Left lung (tissue), 10 donors: ENCODE results near the gene OMP. TPM values are rescaled to one million over a fixed set of nuclear protein-coding genes. Genes with fewer than 3 reads are reported as not detected.

Experiments
- ATAC-seq: fragments of 200-7000 bp; cut with Tn5 transposase; one replicate; pipeline ENCODE4 v1.9.1; 2020; ENCODE audit warnings: moderate library complexity
- DNase-seq, 4 donors: peaks; one replicate each; pipeline ENCODE4 v3.0.0-alpha.2; 2013 to 2020
- H3K27ac ChIP-seq, 2 donors: fragments of 200-600 bp; sonication (generic) in 1 of 2; one replicate each; pipeline versions ENCODE4 v1.5.0 to v1.8.0; 2020 to 2021
- H3K27me3 ChIP-seq, 2 donors: fragments of 200-600 bp; sonication (generic) in 1 of 2; one replicate each; pipeline versions ENCODE4 v1.5.0 to v1.8.0; 2020 to 2021
- H3K36me3 ChIP-seq, 2 donors: fragments of 200-600 bp; sonication (generic) in 1 of 2; one replicate each; pipeline versions ENCODE4 v1.5.0 to v1.8.0; 2020 to 2021
- H3K4me1 ChIP-seq, 2 donors: fragments of 200-600 bp; one replicate each; pipeline ENCODE4 v1.8.0; 2021
- H3K4me3 ChIP-seq, 2 donors: fragments of 200-600 bp; sonication (generic) in 1 of 2; one replicate each; pipeline versions ENCODE4 v1.5.0 to v1.8.0; 2020 to 2021; ENCODE audit warnings: mild to moderate bottlenecking in 1 of 2
- H3K9me3 ChIP-seq, 2 donors: fragments of 200-600 bp; sonication (generic) in 1 of 2; one replicate each; pipeline versions ENCODE4 v1.5.0 to v1.8.0; 2020 to 2021
- intact Hi-C, 2 donors: fragments of 100-400 bp; cut with DNase I; formaldehyde crosslinking; loops; one replicate each; pipeline versions ENCODE4 v1.11.2 to v1.14.2; 2022
- polyA plus RNA-seq, 6 donors: library from polyadenylated mRNA; unstranded; fragments of 120-200 nt; gene quantifications; one replicate each; pipeline ENCODE4 v1.2.1, GENCODE V29; 2013; ENCODE audit not compliant: insufficient read length in 6 of 6
- total RNA-seq, 2 donors: library from RNA; stranded (reverse); fragmentation: NEBNext Ultra II Directional; extraction: Animal tissue kit (Norgen Biotek cat#: 25700); gene quantifications; one replicate each; pipeline ENCODE4 v1.2.1, GENCODE V29; 2021
- TF ChIP-seq, protein P1 (sequence below), 2 donors: fragments of 200-600 bp; sonication (generic) in 1 of 2; IDR thresholded peaks; one replicate each; pipeline versions ENCODE4 v1.5.0 to v1.8.0; 2021; ENCODE audit warnings: antibody characterized with exemption in 2 of 2
- donor health status: DM: no; HTN: yes; CAD: no.
- donor health status: DM: no; HTN: no; CAD: no.

The OMP gene
- total and polyA plus RNA-seq, 8 donors: 0.34 to 0.46 (median 0.40) TPM; not detected in 4

DNA sequence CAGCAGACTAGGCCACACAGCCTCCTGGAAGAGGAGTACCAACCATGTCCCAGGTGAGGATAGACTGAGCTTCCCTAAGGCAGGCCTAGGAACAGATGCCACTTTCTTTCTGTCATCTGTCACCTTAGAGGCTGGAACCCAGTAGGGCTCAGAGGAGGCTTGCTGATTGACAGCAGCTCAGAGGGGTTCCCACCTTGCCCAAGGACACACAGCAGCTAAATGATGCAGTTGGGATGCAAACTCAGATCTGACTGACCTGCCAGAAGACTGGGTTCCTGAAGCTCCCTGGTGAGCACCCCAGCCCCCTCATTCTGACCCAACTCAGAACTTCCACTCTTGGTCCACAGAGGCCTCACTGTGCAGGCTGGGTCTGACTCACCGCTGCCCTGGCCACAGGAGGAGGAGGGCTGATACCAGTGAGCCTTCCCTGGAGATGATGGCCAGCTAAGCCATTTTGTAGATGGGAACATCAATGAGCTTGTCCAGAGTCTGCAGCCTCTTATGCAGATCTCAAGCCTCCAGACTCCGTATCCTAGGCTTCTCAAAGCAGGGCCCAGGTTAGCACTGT, 21.9 kb upstream of the OMP start:
- DNase-seq (peak in 1 of 4 donors; percentile 21), ATAC-seq (no peak)
- Histone ChIP-seq H3K4me1 (peaks cover 5 to 13% of the 10 kb centered on the region in 2 donors), H3K27me3 (no peaks in the 10 kb centered on the region), H3K27ac (no peak overlapping the region), H3K36me3 (no peaks in the 10 kb centered on the region), H3K9me3 (no peaks in the 10 kb centered on the region), H3K4me3 (no peak overlapping the region)
- TF ChIP-seq, protein P1, sequence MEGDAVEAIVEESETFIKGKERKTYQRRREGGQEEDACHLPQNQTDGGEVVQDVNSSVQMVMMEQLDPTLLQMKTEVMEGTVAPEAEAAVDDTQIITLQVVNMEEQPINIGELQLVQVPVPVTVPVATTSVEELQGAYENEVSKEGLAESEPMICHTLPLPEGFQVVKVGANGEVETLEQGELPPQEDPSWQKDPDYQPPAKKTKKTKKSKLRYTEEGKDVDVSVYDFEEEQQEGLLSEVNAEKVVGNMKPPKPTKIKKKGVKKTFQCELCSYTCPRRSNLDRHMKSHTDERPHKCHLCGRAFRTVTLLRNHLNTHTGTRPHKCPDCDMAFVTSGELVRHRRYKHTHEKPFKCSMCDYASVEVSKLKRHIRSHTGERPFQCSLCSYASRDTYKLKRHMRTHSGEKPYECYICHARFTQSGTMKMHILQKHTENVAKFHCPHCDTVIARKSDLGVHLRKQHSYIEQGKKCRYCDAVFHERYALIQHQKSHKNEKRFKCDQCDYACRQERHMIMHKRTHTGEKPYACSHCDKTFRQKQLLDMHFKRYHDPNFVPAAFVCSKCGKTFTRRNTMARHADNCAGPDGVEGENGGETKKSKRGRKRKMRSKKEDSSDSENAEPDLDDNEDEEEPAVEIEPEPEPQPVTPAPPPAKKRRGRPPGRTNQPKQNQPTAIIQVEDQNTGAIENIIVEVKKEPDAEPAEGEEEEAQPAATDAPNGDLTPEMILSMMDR (IDR thresholded peaks at IDR 0.05): no peak
- intact Hi-C loops: no loop called here

DNA sequence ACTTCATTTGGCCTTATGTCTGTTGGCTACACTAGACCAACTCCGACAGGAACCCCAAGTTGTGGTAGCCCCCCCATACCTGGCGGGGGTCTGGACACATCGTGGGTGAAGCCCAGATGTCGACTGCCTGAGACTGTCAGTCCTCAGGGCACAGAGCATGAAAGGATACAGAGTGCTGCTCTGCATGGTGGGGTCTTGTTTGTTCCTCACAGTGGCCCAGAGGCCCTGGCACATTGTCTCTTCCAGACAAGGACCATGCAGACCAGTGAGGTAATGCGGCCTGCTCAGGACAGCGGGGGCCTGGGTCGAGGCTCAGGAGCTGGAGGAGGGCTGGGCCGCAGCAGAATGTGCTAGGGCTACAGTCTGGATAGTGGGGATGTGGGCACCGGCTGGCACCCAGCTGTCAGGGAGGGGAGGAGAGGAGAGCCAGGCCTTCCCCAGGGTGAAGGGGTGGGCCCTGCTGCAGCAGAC, 21.2 kb upstream of the OMP start:
- H3K27me3 ChIP-seq: no peaks in the 10 kb centered on the region
- no peak overlapping the region for H3K4me3 ChIP-seq
- H3K27ac ChIP-seq: no peak overlapping the region
- TF ChIP-seq, protein P1 (IDR thresholded peaks at IDR 0.05): no peak
- ATAC-seq: no peak
- peak in 1 of 4 donors; percentile 22 for DNase-seq
- no peaks in the 10 kb centered on the region for H3K9me3 ChIP-seq
- intact Hi-C loops: no loop called here
- H3K36me3 ChIP-seq: no peaks in the 10 kb centered on the region
- peaks cover 5 to 13% of the 10 kb centered on the region in 2 donors for H3K4me1 ChIP-seq

DNA sequence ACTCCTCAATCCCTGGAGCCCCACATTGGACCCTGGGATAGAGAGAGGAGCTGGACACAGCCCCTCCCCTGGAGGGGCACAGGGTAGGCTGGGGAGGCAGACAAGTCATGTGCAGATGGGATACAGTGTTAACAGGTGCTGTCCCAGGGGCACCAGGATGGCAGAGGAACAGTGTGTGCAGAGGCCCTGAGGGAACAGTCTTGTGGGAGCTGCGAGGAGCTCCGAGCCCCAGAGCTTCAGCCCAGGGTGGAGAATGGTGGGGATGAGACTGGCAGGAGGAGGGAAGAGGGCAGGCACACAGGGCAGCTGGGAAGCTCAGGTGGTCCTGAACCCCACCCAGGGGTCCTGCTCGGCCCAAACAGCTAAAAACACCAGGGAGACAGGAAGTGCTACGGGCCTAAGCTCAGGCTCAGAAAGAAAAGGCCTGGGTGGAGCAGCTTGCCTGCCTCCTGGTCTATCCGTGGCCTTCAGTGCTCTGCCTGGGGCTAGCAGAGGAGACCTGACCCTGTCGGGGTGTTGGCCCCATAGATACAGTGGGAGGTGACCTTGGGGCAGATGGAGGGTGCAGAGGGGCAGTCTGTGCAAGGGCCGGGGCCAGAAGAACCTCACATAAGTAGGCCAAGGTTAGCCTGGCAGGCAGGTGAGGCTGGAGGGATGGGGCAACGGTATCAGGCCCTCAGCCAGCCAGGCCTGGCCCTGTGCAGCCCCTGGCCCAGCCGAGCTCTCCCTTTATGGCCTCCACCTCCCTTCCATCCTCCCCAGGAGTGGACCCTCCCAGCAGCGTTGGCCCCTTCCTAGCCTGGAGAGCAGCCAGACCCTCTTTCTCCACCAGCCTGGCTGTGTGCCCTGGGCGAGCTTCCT, 20.4 kb upstream of the OMP start:
- TF ChIP-seq, protein P1 (IDR thresholded peaks at IDR 0.05): no peak
- DNase-seq (peak in 1 of 4 donors; percentile 29), ATAC-seq (no peak)
- intact Hi-C loops: no loop called here
- H3K36me3 ChIP-seq: no peaks in the 10 kb centered on the region
- H3K9me3 ChIP-seq: no peaks in the 10 kb centered on the region
- peaks cover 5 to 13% of the 10 kb centered on the region in 2 donors for H3K4me1 ChIP-seq
- no peaks in the 10 kb centered on the region for H3K27me3 ChIP-seq
- no peak overlapping the region for H3K4me3 ChIP-seq
- H3K27ac ChIP-seq: peak overlapping the region in 1 of 2 donors; percentile 20

DNA sequence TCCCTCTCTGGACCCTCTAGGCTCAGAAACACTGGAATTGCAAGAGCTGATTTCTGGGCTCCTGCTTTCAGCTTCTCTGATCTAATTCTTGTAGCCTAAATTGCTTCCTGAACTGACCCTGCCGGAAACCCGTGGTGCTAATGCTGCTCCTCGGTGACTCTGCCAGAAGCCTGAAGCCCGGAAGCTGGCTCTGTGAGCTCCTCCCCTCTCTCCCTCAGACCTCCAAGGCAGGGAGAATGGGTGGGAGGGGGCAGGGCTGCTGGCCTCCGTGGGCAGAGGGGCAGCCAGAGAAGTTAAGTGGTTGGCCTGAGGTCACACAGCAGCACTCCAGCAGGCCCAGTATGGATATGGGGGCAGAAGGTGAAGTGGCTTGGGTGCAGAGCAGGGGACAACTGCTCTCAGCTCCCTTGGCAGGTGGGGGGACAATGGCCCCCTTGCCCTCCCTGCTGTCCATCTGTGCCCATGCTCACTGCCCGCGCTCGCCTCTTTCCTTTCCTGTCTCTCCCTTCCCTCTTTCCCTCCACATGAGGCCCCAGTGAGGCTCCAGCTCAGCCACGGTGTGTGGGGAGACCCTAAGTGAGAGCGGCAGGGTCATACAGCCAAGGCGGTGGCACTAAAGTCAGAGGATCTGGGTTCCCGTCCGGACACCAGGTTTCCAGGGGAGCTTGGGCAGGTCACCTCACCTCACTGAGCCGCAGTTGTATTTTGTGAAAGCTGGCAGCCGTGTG, 19.6 kb upstream of the OMP start:
- peaks cover 5 to 13% of the 10 kb centered on the region in 2 donors for H3K4me1 ChIP-seq
- TF ChIP-seq, protein P1 (IDR thresholded peaks at IDR 0.05): no peak
- intact Hi-C loops: no loop called here
- DNase-seq (peak in 2 of 4 donors; percentile 58), ATAC-seq (peak; percentile 67)
- peak overlapping the region in 1 of 2 donors; percentile 20 for H3K27ac ChIP-seq
- H3K27me3 ChIP-seq: no peaks in the 10 kb centered on the region
- no peaks in the 10 kb centered on the region for H3K9me3 ChIP-seq
- no peak overlapping the region for H3K4me3 ChIP-seq
- no peaks in the 10 kb centered on the region for H3K36me3 ChIP-seq
